ENCODE measurements around the gene TMED5.

Gene TMED5

GRCh38 chr1:93199150-93199549, 18.9 kb upstream of the TMED5 start:
- TF ChIP-seq L3MBTL2 (conservative IDR thresholded peaks at IDR 0.05) (no peak), HDGF (IDR thresholded peaks at IDR 0.05; ENCODE audit: borderline replicate concordance) (no peak), BHLHE40 (IDR thresholded peaks at IDR 0.05; ENCODE audit: borderline replicate concordance) (no peak)
- DNase-seq (ENCODE audit: extremely low spot score): no peak
- ChIA-PET CTCF (no interaction called here), POLR2A (interaction anchor here (2.0 kb wide), 1 partner anchor 120 kb away, joined by 6 read pairs; the partner anchor contains the start of gene MTF2)

GRCh38 chr1:93196591-93196990, 16.4 kb upstream of the TMED5 start:
- no peak for DNase-seq (ENCODE audit: extremely low spot score)
- TF ChIP-seq PKNOX1 (IDR thresholded peaks at IDR 0.05) (no peak), NFRKB (IDR thresholded peaks at IDR 0.05) (no peak), FOXA1 (IDR thresholded peaks at IDR 0.05) (no peak), SP1 (IDR thresholded peaks at IDR 0.05) (no peak), FOXM1 (IDR thresholded peaks at IDR 0.05; ENCODE audit: borderline replicate concordance) (no peak), LEF1 (IDR thresholded peaks at IDR 0.05; ENCODE audit: borderline replicate concordance) (no peak), ZNF384 (IDR thresholded peaks at IDR 0.05) (no peak), HDGF (IDR thresholded peaks at IDR 0.05; ENCODE audit: borderline replicate concordance) (no peak), ELF4 (IDR thresholded peaks at IDR 0.05) (no peak), L3MBTL2 (conservative IDR thresholded peaks at IDR 0.05) (no peak), FOXK2 (IDR thresholded peaks at IDR 0.05) (no peak), SUZ12 (IDR thresholded peaks at IDR 0.05) (no peak)
- ChIA-PET POLR2A (no interaction called here), CTCF (no interaction called here)

GRCh38 chr1:93194231-93194990, 14.2 kb upstream of the TMED5 start:
- ChIA-PET CTCF (no interaction called here), POLR2A (no interaction called here)
- no peak for TF ChIP-seq NFRKB (IDR thresholded peaks at IDR 0.05)
- TF ChIP-seq SP1 (IDR thresholded peaks at IDR 0.05): no peak
- DNase-seq (ENCODE audit: extremely low spot score): no peak

GRCh38 chr1:93190432-93190831, 10.2 kb upstream of the TMED5 start:
- POLR2A ChIA-PET: no interaction called here
- no peak for DNase-seq (ENCODE audit: extremely low spot score)
- TF ChIP-seq TARDBP (IDR thresholded peaks at IDR 0.05) (no peak), SP1 (IDR thresholded peaks at IDR 0.05) (no peak), CTBP1 (IDR thresholded peaks at IDR 0.05; ENCODE audit: borderline replicate concordance) (no peak), HDGF (IDR thresholded peaks at IDR 0.05; ENCODE audit: borderline replicate concordance) (no peak), LEF1 (IDR thresholded peaks at IDR 0.05; ENCODE audit: borderline replicate concordance) (no peak), PKNOX1 (IDR thresholded peaks at IDR 0.05) (no peak), ELF4 (IDR thresholded peaks at IDR 0.05) (no peak), FOXK2 (IDR thresholded peaks at IDR 0.05) (no peak), SUZ12 (IDR thresholded peaks at IDR 0.05) (no peak), FOXM1 (IDR thresholded peaks at IDR 0.05; ENCODE audit: borderline replicate concordance) (no peak), L3MBTL2 (conservative IDR thresholded peaks at IDR 0.05) (no peak), NFRKB (IDR thresholded peaks at IDR 0.05) (no peak), BHLHE40 (IDR thresholded peaks at IDR 0.05; ENCODE audit: borderline replicate concordance) (no peak), ARNT (IDR thresholded peaks at IDR 0.05) (no peak), ZNF384 (IDR thresholded peaks at IDR 0.05) (no peak), FOXA1 (IDR thresholded peaks at IDR 0.05) (no peak)
- CTCF ChIA-PET: no interaction called here

GRCh38 chr1:93186667-93187066, 6.5 kb upstream of the TMED5 start:
- ChIA-PET POLR2A (no interaction called here), CTCF (no interaction called here)
- TF ChIP-seq FOXM1 (IDR thresholded peaks at IDR 0.05; ENCODE audit: borderline replicate concordance) (no peak), PKNOX1 (IDR thresholded peaks at IDR 0.05) (no peak), CTBP1 (IDR thresholded peaks at IDR 0.05; ENCODE audit: borderline replicate concordance) (no peak), ARNT (IDR thresholded peaks at IDR 0.05) (no peak)
- DNase-seq (ENCODE audit: extremely low spot score): no peak

- ChIA-PET POLR2A (interaction anchor here (1.4 kb wide), 1 partner anchor 101 kb away, joined by 4 read pairs; no protein-coding TSS in a partner anchor), CTCF (interaction anchor here (0.7 kb wide), 1 partner anchor 33 kb away, joined by 4 read pairs; no protein-coding TSS in a partner anchor)
- no peak for TF ChIP-seq SUZ12 (IDR thresholded peaks at IDR 0.05)
- TF ChIP-seq SP1 (IDR thresholded peaks at IDR 0.05): no peak
- no peak for TF ChIP-seq FOXK2 (IDR thresholded peaks at IDR 0.05)
- TF ChIP-seq TARDBP (IDR thresholded peaks at IDR 0.05): no peak
- TF ChIP-seq HDGF (IDR thresholded peaks at IDR 0.05; ENCODE audit: borderline replicate concordance): no peak
- TF ChIP-seq FOXM1 (IDR thresholded peaks at IDR 0.05; ENCODE audit: borderline replicate concordance): no peak
- TF ChIP-seq L3MBTL2 (conservative IDR thresholded peaks at IDR 0.05): peak; percentile 93
- TF ChIP-seq PKNOX1 (IDR thresholded peaks at IDR 0.05): no peak
- no peak for TF ChIP-seq ELF4 (IDR thresholded peaks at IDR 0.05)
- no peak for TF ChIP-seq CTBP1 (IDR thresholded peaks at IDR 0.05; ENCODE audit: borderline replicate concordance)
- TF ChIP-seq NFRKB (IDR thresholded peaks at IDR 0.05): no peak
- TF ChIP-seq ZNF384 (IDR thresholded peaks at IDR 0.05): peak; percentile 94
- TF ChIP-seq LEF1 (IDR thresholded peaks at IDR 0.05; ENCODE audit: borderline replicate concordance): no peak
- no peak for TF ChIP-seq ARNT (IDR thresholded peaks at IDR 0.05)
- no peak for TF ChIP-seq BHLHE40 (IDR thresholded peaks at IDR 0.05; ENCODE audit: borderline replicate concordance)
- no peak for TF ChIP-seq FOXA1 (IDR thresholded peaks at IDR 0.05)
- peak; percentile 11 for DNase-seq (ENCODE audit: extremely low spot score)
Observed at GRCh38 chr1:93180723-93181613, 755 bp upstream of the TMED5 start, which contains the start of gene CCDC18. CCDC18 (plus strand) TSS chr1:93180724; CDS start chr1:93183362, 2,638 bp downstream.
